SK-N-SH (cell line): ENCODE data around the gene PCDH17.

ENCODE experiments used
- CTCF ChIP-seq: fragments of 200-600 bp; sonication (generic); IDR thresholded peaks from 2 replicates; pipeline ENCODE4 v1.6.1; 2017; ENCODE audit warnings: antibody characterized with exemption, mild to moderate bottlenecking, moderate library complexity
- EZH2phosphoT487 ChIP-seq: fragments of 200-600 bp; sonication (generic); IDR thresholded peaks from 2 replicates; pipeline ENCODE4 v1.6.1; 2017; ENCODE audit warnings: low read depth, mixed run types, mild to moderate bottlenecking, antibody characterized with exemption, moderate library complexity, borderline replicate concordance
- FOSL2 ChIP-seq: IDR thresholded peaks from 2 replicates; pipeline ENCODE4 v1.4.0; 2012; ENCODE audit warnings: low read depth, mild to moderate bottlenecking, moderate library complexity, borderline replicate concordance
- GABPA ChIP-seq: IDR thresholded peaks from 2 replicates; pipeline ENCODE4 v1.4.0; 2012; ENCODE audit warnings: low read depth, mild to moderate bottlenecking
- MAX ChIP-seq: IDR thresholded peaks from 2 replicates; pipeline ENCODE4 v1.4.0; 2012; ENCODE audit warnings: low read depth
- SMC3 ChIP-seq: IDR thresholded peaks from 2 replicates; pipeline ENCODE4 v1.6.1; 2012; ENCODE audit warnings: low read depth, low read length, improper control_type of control experiment

GRCh38 chr13:57644106-57644505, 12.6 kb downstream of the PCDH17 start:
- TF ChIP-seq FOSL2 (no peak), CTCF (no peak), EZH2phosphoT487 (no peak), GABPA (no peak), MAX (no peak), SMC3 (no peak)
